Gastroesophageal sphincter (tissue), 4 donors: ENCODE results near the gene ENC1. TPM values are rescaled to one million over a fixed set of nuclear protein-coding genes. Genes with fewer than 3 reads are reported as not detected.

Source experiments
- ATAC-seq: fragments of 150-250 bp; one replicate; pipeline ENCODE4 v1.9.1; 2016; ENCODE audit warnings: mild to moderate bottlenecking, moderate library complexity
- H3K27ac ChIP-seq, 4 donors: fragments of 200-600 bp; sonication (generic) in 3 of 4; 1 replicate in 3 of 4; 2 replicates in 1 of 4; pipeline ENCODE4 v1.5.1; 2016 to 2019
- H3K27me3 ChIP-seq: fragments of 200-600 bp; sonication (generic); one replicate; pipeline ENCODE4 v1.5.1; 2019
- H3K36me3 ChIP-seq, 2 donors: fragments of 200-600 bp; sonication (generic); one replicate each; pipeline ENCODE4 v1.5.1; 2019; ENCODE audit warnings: control low read depth in 1 of 2
- H3K4me1 ChIP-seq, 3 donors: fragments of 200-600 bp; sonication (generic); 1 replicate in 2 of 3; 2 replicates in 1 of 3; pipeline ENCODE4 v1.5.1; 2016 to 2019; ENCODE audit warnings: control low read depth in 2 of 3
- H3K4me3 ChIP-seq, 2 donors: fragments of 200-600 bp; sonication (generic); one replicate each; pipeline ENCODE4 v1.5.1; 2019; ENCODE audit warnings: mild to moderate bottlenecking in 1 of 2, moderate library complexity in 1 of 2
- H3K9me3 ChIP-seq, 3 donors: fragments of 200-600 bp; sonication (generic); one replicate each; pipeline ENCODE4 v1.5.1; 2017 to 2019; ENCODE audit warnings: control low read depth in 2 of 3
- EP300 ChIP-seq: sonication (generic); formaldehyde crosslinking; IDR thresholded peaks from one replicate; pipeline ENCODE4 v1.6.1; 2017; ENCODE audit warnings: antibody characterized with exemption, mild to moderate bottlenecking
- POLR2A ChIP-seq, 2 donors: fragments of 450-650 bp; IDR thresholded peaks; one replicate each; pipeline ENCODE4 v1.6.1; 2017; ENCODE audit warnings: antibody characterized with exemption in 2 of 2, mild to moderate bottlenecking in 2 of 2, moderate library complexity in 1 of 2
- POLR2AphosphoS5 ChIP-seq: sonication (generic); formaldehyde crosslinking; IDR thresholded peaks from one replicate; pipeline ENCODE4 v1.6.1; 2017; ENCODE audit warnings: antibody characterized with exemption
- WGBS, 2 donors: methylation state at CpG; one replicate each; pipeline ENCODE4 v1.1.5; 2018; ENCODE audit warnings: low coverage in 1 of 2; 5-methylcytosine and 5-hydroxymethylcytosine counted together
- total RNA-seq, 4 donors: library from RNA; depleted of rRNA; stranded (reverse); fragments of >200 nt; gene quantifications; one replicate each; pipeline ENCODE4 v1.1.0, GENCODE V29; 2016
- TF ChIP-seq, protein P1 (sequence below), 4 experiments: fragments of 200-600 bp in 2 of 4; fragments of 450-650 bp in 2 of 4; sonication (generic) in 1 of 4; IDR thresholded peaks; one replicate each; pipeline ENCODE4 v1.5.1; 2017 to 2019; ENCODE audit warnings: antibody characterized with exemption in 4 of 4, mild to moderate bottlenecking in 2 of 4, moderate library complexity in 2 of 4

ENC1 gene
- total RNA-seq, 4 donors from 2014 or later: 4.0 to 14.2 (median 7.7) TPM

DNA sequence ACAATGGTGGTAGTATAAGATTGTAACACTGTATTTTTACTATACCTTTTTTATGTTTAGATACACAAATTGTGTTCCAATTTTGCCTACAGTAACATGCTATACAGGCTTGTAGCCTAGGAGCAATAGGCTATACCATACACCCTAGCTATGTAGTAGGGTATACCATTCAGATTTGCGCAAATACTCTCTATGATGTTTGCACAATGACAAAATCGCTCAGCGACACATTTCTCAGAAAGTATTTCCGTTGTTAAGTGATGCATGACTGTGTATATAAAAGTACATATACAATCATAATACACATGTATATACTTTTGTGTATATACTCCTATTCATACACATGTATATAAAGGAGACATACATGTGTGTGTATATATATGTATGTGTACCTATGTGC is 34.8 kb downstream of the ENC1 start:
- TF ChIP-seq POLR2A (IDR thresholded peaks at IDR 0.05) (no peak), POLR2AphosphoS5 (no peak), EP300 (no peak)
- TF ChIP-seq, protein P1, sequence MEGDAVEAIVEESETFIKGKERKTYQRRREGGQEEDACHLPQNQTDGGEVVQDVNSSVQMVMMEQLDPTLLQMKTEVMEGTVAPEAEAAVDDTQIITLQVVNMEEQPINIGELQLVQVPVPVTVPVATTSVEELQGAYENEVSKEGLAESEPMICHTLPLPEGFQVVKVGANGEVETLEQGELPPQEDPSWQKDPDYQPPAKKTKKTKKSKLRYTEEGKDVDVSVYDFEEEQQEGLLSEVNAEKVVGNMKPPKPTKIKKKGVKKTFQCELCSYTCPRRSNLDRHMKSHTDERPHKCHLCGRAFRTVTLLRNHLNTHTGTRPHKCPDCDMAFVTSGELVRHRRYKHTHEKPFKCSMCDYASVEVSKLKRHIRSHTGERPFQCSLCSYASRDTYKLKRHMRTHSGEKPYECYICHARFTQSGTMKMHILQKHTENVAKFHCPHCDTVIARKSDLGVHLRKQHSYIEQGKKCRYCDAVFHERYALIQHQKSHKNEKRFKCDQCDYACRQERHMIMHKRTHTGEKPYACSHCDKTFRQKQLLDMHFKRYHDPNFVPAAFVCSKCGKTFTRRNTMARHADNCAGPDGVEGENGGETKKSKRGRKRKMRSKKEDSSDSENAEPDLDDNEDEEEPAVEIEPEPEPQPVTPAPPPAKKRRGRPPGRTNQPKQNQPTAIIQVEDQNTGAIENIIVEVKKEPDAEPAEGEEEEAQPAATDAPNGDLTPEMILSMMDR (IDR thresholded peaks at IDR 0.05): no peak
- no peak overlapping the region for H3K4me3 ChIP-seq
- 92 to 100% methylated on average over 4 of the region's 4 CpGs for WGBS, 2 donors

DNA sequence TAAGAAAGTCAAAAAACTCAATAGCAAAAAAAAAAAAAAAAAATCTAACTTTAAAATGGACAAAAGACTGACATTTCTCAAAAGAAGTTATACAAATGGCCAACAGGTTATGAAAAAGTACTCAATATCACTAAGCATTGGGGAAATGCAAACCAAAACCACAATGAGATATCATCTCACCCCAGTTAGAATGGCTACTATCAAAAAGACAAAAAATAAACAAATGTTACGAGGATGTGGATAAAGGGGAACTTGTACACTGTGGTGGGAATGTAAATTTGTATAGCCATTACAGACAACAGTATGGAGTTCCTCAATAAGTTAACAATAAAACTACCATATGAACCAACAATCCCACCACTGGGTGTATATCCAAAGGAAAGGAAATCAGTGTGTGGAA is 37.2 kb downstream of the ENC1 start:
- TF ChIP-seq POLR2AphosphoS5 (no peak), EP300 (no peak), POLR2A (IDR thresholded peaks at IDR 0.05) (no peak)
- TF ChIP-seq, protein P1 (IDR thresholded peaks at IDR 0.05): no peak
- no peaks in the 10 kb centered on the region for H3K27me3 ChIP-seq
- WGBS, 2 donors: 67 to 94% methylated on average over 1 of the region's 1 CpG

More for the DNA sequence above, 34.8 kb downstream of the ENC1 start:
- H3K27me3 ChIP-seq: no peaks in the 10 kb centered on the region
- H3K36me3 ChIP-seq: no peaks in the 10 kb centered on the region
- H3K27ac ChIP-seq: no peak overlapping the region
- no peaks in the 10 kb centered on the region for H3K4me1 ChIP-seq
- no peak for ATAC-seq
- H3K9me3 ChIP-seq: no peaks in the 10 kb centered on the region

DNA sequence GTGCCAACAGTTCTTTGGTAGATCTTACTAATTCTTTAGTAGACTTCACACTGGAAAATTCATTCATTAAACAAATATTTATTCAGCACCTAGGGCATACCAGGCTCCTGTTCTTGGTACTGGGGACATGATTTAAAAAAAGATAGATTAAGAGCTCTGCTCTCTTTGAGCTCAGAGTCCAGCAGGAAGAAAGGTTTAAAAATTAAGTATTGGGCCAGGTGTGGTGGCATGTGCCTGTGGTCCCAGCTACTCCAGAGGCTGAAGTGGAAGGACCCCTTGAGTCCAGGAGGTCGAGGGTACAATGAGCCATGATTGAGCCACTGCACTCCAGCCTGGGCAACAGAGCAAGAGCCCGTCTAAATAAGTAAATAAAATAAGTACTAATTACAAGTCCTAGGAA is 41.4 kb downstream of the ENC1 start:
- TF ChIP-seq EP300 (no peak), POLR2A (IDR thresholded peaks at IDR 0.05) (no peak), POLR2AphosphoS5 (no peak)
- TF ChIP-seq, protein P1 (IDR thresholded peaks at IDR 0.05): no peak
- Histone ChIP-seq H3K4me1 (no peaks in the 10 kb centered on the region), H3K4me3 (no peak overlapping the region), H3K9me3 (no peaks in the 10 kb centered on the region), H3K27ac (no peak overlapping the region), H3K36me3 (no peaks in the 10 kb centered on the region), H3K27me3 (no peaks in the 10 kb centered on the region)
- no peak for ATAC-seq
- WGBS, 2 donors: 36 to 71% methylated on average over 1 of the region's 2 CpGs

More for the DNA sequence above, 37.2 kb downstream of the ENC1 start:
- Histone ChIP-seq H3K4me1 (no peaks in the 10 kb centered on the region), H3K9me3 (no peaks in the 10 kb centered on the region), H3K27ac (no peak overlapping the region), H3K4me3 (no peak overlapping the region), H3K36me3 (no peaks in the 10 kb centered on the region)
- no peak for ATAC-seq

DNA sequence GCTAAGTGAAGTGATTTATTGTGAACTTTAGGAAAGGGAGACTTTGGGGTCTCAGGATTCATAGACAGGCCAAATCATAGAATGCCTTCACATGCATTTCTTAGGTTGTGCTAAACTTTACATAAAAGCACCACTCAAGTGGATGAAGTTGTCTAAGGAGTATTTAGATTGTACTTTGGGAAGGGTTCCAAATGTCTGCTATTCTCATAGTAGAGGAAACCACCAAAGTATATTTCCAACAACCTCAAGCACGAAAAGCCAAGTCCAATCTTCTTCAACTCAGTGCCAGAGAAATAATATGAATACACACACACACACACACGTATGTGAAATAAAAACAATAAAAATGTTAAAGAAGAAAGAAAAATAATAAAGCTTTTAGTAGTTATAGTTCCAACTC is 41.8 kb downstream of the ENC1 start:
- ATAC-seq: no peak
- Histone ChIP-seq H3K27me3 (no peaks in the 10 kb centered on the region), H3K9me3 (no peaks in the 10 kb centered on the region), H3K27ac (no peak overlapping the region), H3K4me1 (no peaks in the 10 kb centered on the region), H3K4me3 (no peak overlapping the region), H3K36me3 (no peaks in the 10 kb centered on the region)
- TF ChIP-seq, protein P1 (IDR thresholded peaks at IDR 0.05): no peak
- TF ChIP-seq POLR2AphosphoS5: no peak
- no peak for TF ChIP-seq EP300
- TF ChIP-seq POLR2A (IDR thresholded peaks at IDR 0.05): no peak
- 50 to 52% methylated on average over 1 to 2 of the region's 2 CpGs for WGBS, 2 donors

DNA sequence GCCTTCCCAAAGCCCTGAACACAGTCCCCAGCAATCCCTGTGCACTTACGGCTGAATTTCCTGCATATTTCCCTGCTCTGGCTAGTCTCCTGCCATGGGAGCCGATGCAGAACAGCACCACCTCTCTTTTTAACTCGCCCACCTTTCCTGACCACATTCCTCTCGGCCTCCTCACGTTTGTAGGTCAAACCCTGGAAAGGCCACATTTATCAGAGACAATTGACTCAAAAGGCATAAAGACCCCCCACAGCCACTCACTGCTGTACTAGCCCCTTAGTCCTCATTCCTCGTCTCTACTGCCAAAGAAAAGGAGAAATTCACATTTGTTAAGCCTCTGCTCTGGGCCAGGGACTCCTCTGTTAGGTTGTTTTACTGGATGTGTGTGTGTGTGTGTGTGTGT is 43.6 kb downstream of the ENC1 start:
- H3K27ac ChIP-seq: no peak overlapping the region
- no peak for ATAC-seq
- no peaks in the 10 kb centered on the region for H3K36me3 ChIP-seq
- no peak overlapping the region for H3K4me3 ChIP-seq
- 76 to 96% methylated on average over 3 to 6 of the region's 6 CpGs for whole genome bisulfite sequencing, 2 donors
- no peaks in the 10 kb centered on the region for H3K9me3 ChIP-seq
- H3K4me1 ChIP-seq: no peaks in the 10 kb centered on the region
- no peaks in the 10 kb centered on the region for H3K27me3 ChIP-seq
- TF ChIP-seq, protein P1 (IDR thresholded peaks at IDR 0.05): no peak
- TF ChIP-seq EP300: no peak
- TF ChIP-seq POLR2A (IDR thresholded peaks at IDR 0.05): no peak
- no peak for TF ChIP-seq POLR2AphosphoS5
